ENCODE data around the gene ZNF556.

DNA sequence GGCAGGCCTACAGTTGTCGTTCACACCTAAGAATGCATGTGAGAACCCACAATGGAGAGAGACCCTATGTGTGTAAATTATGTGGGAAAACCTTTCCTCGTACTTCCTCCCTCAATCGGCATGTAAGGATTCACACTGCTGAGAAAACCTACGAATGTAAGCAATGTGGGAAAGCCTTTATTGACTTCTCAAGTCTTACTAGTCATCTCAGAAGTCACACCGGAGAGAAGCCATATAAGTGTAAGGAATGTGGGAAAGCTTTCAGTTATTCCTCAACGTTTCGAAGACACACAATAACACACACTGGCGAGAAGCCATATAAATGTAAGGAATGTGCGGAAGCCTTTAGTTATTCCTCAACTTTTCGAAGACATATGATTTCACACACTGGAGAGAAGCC is 14.5 kb upstream of the ZNF556 start:
- TF ChIP-seq, protein P1, sequence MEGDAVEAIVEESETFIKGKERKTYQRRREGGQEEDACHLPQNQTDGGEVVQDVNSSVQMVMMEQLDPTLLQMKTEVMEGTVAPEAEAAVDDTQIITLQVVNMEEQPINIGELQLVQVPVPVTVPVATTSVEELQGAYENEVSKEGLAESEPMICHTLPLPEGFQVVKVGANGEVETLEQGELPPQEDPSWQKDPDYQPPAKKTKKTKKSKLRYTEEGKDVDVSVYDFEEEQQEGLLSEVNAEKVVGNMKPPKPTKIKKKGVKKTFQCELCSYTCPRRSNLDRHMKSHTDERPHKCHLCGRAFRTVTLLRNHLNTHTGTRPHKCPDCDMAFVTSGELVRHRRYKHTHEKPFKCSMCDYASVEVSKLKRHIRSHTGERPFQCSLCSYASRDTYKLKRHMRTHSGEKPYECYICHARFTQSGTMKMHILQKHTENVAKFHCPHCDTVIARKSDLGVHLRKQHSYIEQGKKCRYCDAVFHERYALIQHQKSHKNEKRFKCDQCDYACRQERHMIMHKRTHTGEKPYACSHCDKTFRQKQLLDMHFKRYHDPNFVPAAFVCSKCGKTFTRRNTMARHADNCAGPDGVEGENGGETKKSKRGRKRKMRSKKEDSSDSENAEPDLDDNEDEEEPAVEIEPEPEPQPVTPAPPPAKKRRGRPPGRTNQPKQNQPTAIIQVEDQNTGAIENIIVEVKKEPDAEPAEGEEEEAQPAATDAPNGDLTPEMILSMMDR (conservative IDR thresholded peaks at IDR 0.05; ENCODE audit: low read depth, low read length) = no peak
- no peak for TF ChIP-seq EZH2phosphoT487 (IDR thresholded peaks at IDR 0.05; ENCODE audit: borderline replicate concordance, low read length)

Data from PC-3 (cell line).